ENCODE data around the gene PTPRA.

DNA sequence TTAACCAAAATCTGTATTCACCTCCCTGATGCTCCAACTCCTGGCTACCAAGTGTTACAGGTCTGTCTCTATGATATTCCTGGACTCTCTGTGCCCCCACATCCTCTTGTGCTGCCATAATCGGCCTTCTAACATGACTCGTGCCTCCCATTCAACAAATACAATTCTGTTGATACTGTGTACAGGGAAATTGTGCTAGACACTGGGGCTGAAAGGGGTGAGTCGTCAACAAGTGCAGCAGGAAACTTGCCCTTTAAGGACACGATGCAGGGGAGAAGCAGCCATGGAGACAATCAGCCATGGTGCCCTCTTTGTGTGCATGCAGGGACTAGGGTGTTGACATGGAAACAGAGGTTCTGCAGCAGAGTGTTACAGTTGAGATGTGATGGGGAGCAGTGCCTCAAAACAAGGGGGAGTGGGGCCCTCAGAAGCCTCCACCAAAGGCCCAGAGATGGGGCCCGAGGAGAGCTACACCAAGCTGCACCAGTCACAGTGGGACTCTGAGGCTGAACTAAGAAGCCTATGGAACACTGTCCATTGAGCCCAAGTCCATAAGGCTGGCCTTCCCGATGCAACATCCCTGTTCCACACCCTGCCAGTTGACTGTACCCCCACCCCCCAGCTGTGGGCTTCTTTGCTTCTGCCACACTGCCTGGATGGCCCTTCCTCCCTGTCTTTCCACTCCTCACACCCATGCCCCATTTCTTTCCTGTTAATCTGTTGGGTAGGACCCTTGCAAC is 35.9 kb upstream of the PTPRA start:
- TF ChIP-seq POLR2A (IDR thresholded peaks at IDR 0.05; ENCODE audit: low read depth, low read length), result no peak
- TF ChIP-seq POLR2AphosphoS5 (IDR thresholded peaks at IDR 0.05; ENCODE audit: low read depth, low read length), result no peak
- no peak for TF ChIP-seq TAF1 (IDR thresholded peaks at IDR 0.05; ENCODE audit: low read depth, low read length)

All from GM12891 (cell line).